GM12875 (cell line): ENCODE measurements around the gene ZACN.

Source experiments
- H3K4me3 ChIP-seq: one replicate; pipeline ENCODE4 v1.5.1; 2011; ENCODE audit warnings: low read depth, low read length, control low read depth
- CTCF ChIP-seq: IDR thresholded peaks from 2 replicates; pipeline ENCODE4 v1.5.1; 2011; ENCODE audit warnings: low read depth, mild to moderate bottlenecking, control low read depth, inconsistent platforms, low read length, moderate library complexity, borderline replicate concordance; ENCODE audit not compliant: insufficient read depth

ZACN gene

DNA sequence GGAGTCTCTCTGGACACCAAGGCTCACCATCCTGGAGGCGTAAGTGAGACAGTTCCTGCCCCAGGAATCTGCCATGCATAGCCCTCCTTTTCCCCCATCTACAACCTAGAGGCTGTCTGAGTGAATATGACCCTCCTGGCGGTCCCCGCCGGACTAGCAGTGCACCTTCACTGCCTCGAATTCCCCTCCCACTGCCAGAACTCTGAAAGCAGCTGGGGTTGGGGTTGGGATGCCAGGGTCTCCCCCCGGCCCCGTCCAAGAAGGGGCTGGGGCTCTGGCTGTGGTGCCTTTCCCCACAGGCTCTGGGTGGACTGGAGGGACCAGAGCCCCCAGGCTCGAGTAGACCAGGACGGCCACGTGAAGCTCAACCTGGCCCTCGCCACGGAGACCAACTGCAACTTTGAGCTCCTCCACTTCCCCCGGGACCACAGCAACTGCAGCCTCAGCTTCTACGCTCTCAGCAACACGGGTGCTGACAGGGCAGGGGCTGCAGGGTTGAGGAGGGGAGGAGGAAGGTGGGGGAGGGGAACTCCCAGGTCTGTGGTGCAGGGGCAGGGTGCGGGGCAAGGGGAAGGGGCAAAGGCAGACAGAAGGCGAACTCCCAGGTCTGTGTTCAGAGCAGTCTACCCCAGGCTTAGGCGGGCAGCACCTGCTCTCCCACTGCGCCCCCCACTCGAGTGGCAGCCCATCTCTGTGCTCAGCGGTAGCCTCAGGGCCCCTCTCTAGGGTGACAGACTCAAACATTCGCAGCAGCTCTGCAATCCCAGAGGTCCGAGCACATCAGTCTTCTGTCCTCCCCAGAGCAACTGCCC lies 1.2 kb downstream of the ZACN start:
- no peak overlapping the region for H3K4me3 ChIP-seq

GRCh38 chr17:76080768-76081287 lies 1.8 kb downstream of the ZACN start:
- TF ChIP-seq CTCF: no peak
- no peak overlapping the region for H3K4me3 ChIP-seq

More for the DNA sequence above, 1.2 kb downstream of the ZACN start:
- TF ChIP-seq CTCF: no peak

- no peak overlapping the region for H3K4me3 ChIP-seq
- no peak for TF ChIP-seq CTCF
These were observed 2.6 kb downstream of the ZACN start for GRCh38 chr17:76081295-76082210.

- no peak overlapping the region for H3K4me3 ChIP-seq
- TF ChIP-seq CTCF: no peak
These were observed 3.6 kb downstream of the ZACN start for GRCh38 chr17:76082326-76083251.

- TF ChIP-seq CTCF: no peak
- no peak overlapping the region for H3K4me3 ChIP-seq
These were observed 4.7 kb downstream of the ZACN start for GRCh38 chr17:76083536-76084182.
